Choroid plexus epithelial cell (primary cell): ENCODE data around the gene RPTOR.

Source experiments
- DNase-seq: peaks from one replicate; pipeline ENCODE4 v3.0.0-alpha.2; 2010; ENCODE audit warnings: low read depth
- H3K4me3 ChIP-seq: 2 replicates; pipeline ENCODE4 v1.5.1; 2011; ENCODE audit warnings: low read depth, mild to moderate bottlenecking, control low read depth, low read length, moderate library complexity
- TF ChIP-seq, protein P1 (sequence below): conservative IDR thresholded peaks from 2 replicates; pipeline ENCODE4 v1.5.1; 2011; ENCODE audit warnings: low read depth, mild to moderate bottlenecking, control low read depth, inconsistent platforms, low read length, moderate library complexity

Gene RPTOR

DNA sequence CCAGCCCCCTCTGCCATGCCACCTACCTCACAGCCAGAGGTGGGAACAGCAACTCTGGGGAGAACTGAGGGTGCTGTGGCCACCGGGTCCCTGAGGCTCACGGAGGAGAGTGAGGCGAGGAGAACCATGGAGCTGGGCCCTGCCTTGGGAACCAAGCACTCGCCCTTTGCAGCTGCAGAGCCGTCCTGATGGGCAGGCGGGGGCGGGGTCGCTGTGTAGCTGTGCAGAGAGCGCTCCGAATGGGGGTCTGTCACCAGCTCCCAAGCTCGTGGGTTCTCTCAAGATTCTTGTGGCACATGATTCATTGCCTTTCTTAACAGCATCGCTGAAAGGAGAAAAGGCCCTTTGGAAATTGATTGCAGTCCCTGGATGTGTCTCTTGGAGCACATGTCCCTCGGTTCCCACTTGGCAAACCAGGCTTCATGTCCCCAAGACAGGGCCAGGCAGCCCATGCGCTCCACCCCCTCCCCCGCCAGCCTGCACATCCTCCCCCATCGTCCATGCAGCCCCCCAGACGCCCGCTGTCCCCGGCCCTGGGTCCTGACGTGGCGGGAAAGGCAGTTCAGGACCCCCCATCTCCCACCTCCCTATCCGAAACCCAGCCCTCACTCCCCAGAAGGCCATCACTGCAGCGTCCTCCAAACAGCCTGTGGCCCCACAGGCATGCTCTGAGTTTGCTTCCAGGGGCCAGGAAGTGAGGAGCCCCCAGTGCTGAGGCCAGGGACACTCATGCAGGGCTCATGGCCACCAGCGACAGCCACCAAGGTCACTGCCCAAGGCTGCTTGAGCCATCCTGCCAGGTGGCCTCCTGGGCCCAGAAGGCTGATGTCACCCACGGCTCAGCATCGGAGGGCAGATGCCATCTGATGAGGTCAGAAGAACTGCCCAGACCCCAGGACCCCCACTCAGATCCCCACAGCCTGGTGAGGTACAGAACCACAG is 426.4 kb downstream of the RPTOR start:
- DNase-seq: no peak
- H3K4me3 ChIP-seq: no peak overlapping the region
- TF ChIP-seq, protein P1, sequence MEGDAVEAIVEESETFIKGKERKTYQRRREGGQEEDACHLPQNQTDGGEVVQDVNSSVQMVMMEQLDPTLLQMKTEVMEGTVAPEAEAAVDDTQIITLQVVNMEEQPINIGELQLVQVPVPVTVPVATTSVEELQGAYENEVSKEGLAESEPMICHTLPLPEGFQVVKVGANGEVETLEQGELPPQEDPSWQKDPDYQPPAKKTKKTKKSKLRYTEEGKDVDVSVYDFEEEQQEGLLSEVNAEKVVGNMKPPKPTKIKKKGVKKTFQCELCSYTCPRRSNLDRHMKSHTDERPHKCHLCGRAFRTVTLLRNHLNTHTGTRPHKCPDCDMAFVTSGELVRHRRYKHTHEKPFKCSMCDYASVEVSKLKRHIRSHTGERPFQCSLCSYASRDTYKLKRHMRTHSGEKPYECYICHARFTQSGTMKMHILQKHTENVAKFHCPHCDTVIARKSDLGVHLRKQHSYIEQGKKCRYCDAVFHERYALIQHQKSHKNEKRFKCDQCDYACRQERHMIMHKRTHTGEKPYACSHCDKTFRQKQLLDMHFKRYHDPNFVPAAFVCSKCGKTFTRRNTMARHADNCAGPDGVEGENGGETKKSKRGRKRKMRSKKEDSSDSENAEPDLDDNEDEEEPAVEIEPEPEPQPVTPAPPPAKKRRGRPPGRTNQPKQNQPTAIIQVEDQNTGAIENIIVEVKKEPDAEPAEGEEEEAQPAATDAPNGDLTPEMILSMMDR: no peak

DNA sequence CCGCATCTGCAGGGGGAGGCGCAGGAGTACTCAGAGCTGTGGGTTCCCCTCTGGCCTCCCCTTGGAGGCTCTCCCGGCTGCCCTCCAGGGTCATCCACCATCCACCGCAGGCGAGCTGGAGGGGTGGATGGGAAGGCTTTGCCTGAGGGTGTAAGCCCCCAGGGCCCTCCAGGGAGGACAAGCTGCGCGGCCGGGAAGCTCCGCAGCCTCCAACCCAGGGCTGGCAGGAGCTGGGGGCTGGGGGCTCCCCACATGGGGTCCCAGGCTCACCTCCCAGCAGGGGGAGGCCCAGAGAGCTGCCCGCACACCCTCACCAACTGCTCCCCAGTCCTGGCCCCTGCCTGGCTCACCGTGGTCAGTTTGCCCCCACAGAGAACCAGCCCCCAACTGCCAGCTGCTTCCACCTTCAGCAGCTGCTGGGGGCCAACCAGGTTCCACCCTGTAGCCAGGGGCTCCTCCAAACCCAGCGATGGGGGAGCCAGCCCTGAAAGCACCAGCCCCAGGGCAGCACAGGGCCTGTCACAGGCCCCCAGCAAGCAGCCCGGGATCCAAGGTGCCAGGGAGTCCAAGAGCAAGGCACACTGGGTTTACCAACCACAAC is 427.2 kb downstream of the RPTOR start:
- DNase-seq: no peak
- TF ChIP-seq, protein P1: no peak
- no peak overlapping the region for H3K4me3 ChIP-seq

DNA sequence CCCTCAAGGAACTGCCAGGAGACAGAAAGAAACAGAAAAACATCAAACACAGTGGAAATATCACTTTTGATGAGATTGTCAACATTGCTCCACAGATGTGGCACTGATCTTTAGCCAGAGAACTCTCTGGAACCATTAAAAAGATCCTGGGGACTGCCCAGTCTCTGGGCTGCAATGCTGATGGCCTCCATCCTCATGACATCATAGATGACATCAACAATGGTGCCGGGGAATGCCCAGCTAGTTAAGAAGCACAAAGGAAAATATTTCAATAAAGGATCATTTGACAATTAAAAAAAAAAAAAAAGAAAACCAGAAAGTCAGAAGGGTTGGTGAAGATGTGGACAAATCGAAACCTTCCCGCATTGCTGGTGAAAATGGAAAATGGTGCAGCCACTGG is 432.1 kb downstream of the RPTOR start:
- DNase-seq: no peak
- TF ChIP-seq, protein P1: no peak
- H3K4me3 ChIP-seq: no peak overlapping the region

DNA sequence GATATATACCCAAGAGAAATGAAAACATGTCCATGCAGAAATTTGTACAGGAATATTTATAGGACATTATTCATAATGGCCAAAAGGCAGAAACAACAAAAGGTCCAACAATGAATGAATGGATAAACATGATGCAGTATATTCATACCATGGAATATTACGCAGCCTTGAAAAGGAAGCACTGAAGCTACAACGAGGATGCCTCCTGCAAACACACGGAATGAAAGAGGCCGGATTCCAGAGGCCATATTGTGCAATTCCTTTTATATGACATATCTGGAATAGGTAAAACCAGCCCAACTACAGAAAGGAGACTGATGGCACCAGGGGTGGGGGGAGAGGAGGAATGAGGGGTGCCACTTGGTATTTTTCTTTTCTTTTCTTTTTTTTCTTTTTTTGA is 432.5 kb downstream of the RPTOR start:
- H3K4me3 ChIP-seq: no peak overlapping the region
- no peak for DNase-seq
- TF ChIP-seq, protein P1: no peak

DNA sequence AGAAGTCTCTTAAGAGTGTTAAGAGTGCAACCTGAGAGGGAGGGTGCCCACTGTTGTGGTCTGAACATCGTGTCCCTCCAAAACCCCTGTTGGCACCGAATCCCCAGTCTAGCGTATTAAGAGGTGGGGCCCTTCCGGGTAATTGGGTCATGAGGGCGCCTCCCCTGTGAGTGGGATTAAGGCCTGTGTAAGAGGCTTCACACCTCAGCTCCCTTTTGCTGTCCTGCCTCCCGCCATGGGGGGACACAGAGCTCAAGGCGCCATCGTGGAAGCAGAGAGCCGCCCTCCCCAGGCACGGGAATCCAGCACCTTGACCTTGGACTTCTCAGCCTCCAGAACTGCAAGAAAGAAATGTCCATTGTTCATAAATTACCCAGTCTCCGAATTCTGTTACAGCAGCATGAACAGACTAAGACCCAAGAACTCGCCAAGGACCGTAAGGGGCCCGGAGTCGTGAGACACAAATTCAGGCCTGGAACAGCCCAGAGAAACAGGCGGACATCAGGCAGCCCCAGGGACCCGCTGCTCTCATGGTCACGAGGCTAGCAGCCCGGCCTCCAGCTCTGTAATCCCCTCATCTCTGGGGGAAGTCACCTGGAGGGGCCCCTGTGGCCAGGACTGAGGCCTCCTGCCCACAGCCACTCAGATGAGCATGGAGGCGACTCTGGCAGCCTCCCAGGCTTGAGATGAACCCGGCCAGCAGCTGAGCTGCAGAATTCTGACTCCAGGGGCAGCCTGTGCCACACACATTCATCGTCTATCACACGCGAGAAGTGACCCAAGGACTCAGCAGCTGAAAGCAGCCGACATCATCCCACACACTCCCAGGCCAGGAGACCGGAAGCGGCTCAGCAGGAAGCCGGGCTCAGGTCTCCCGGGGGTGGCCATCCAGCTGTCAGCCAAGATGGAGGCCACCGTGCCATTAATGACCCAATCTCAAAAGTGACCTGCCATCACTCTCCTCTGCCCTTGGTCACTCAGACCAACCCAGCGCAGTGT is 434.2 kb downstream of the RPTOR start:
- DNase-seq: no peak
- TF ChIP-seq, protein P1: no peak
- H3K4me3 ChIP-seq: no peak overlapping the region

DNA sequence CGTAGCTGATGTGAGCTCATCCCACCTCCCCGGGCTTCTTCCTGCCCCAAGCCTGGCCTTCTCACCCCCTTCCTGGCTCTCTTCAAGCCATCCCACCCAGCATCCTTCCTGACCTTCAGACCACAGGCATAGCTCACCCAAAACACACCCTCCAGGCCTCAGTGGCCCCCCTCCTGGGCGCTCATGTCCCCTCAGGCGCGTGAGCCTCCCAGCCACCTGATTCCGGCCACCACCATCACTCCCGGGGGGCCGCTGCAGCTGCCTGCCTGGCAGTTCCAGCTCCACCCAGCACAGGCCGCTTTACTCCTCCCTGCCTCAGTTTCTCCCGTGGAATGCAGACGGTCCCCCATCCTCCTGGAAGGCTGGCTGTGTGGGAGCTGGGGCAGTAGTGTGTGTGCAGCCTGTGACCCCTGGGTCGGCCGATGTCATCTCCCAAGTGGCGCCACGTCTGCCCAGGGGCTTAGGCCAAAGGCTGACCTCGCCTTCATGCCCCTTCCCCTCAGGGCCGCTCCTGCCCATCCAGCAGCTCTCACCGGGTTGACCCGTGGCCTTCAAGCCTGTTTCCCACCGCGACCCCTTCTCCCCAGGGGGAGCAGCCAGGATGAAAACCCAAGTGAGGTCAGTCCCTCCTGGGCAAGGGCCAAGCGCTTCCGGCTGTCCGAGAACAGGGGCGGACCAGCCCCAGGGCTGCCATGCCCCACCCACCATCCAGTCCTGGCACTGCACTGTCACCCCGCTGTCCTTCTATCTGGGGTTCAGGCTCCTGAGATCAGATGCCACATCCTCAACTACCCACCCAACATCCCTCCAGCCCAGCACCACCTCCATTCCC is 435.1 kb downstream of the RPTOR start:
- no peak overlapping the region for H3K4me3 ChIP-seq
- no peak for DNase-seq

More for the DNA sequence above, 435.1 kb downstream of the RPTOR start:
- TF ChIP-seq, protein P1: no peak
